Amygdala (tissue), 56 donors: ENCODE results near the gene UNC5CL.
"Not testable (repeated sequence)": the region's sequence is repeated elsewhere in the genome, so short reads cannot be mapped to it uniquely, and the experiment has no call there.

Source experiments
- DNase-seq, 56 donors: peaks; one replicate each; lab custom pipeline; 2025; lab: John Stamatoyannopoulos, UW

UNC5CL gene

DNA sequence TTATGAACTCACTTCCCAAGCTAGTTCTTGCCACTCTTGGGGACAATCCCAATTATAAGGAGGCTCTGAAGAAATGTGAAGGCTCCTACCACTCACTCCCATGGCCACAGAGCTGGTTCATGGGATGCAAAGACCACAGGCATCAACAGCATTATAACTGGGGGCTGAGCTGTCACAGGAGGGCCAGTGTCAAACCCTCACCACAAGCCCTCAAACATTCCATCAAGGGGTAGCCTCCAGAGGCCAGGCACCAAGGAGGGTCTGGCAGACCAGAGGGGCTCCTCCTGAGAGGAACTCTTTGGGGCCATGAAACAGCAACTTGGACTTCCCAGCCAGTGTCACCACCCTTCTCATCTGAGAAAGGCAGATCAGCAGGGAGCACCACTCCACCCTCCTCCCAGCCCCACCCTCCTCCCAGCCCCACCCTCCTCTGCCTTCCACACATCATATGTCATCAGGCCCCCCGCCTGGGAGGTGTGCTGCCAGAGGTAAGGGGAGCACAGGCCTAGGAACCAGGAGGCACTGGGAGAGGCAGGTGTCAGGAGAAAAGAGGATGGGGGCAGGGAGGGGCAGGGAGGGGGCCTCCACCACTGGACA lies 2.0 kb upstream of the UNC5CL start:
- no peak for DNase-seq

DNA sequence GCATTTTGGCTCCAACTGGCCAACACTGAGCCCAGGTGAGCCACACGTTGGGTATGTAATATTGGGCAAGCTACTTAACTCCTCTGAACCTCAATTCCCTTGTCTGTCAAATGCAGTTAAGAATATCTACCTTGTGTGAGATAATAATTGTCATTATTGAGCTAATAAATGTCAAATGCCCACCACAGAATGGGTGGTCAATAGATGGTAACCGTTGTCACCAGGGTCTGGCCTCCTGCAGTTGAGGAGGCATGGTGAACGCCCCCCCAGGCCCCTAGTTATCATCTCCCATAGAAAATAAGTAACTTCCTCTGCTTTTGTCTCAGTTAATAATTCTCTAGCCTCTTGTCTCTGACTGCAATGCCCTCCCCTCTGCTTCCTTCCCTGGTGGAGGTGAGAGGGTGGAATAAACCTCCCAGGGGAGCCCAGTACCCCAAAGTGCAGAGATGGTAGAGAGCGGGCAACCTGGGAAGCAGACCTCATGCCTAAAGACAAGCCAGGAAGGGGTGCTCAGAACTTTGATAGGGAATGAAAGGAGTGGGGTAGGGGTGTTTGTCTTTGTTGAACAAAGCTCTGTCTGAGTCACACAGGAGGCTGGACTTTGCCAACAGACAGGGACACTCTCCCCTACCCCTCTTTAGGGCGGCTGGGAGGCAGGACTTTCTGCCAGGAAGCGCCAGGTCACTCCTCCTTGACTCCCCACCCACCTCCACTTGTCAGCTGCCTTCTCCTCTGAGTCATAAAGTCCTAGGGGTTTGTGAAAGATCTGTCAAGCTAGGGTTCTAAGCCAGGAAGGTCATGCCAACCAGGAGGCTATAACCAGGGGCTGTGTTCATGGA lies 1.3 kb upstream of the UNC5CL start:
- DNase-seq = no peak

DNA sequence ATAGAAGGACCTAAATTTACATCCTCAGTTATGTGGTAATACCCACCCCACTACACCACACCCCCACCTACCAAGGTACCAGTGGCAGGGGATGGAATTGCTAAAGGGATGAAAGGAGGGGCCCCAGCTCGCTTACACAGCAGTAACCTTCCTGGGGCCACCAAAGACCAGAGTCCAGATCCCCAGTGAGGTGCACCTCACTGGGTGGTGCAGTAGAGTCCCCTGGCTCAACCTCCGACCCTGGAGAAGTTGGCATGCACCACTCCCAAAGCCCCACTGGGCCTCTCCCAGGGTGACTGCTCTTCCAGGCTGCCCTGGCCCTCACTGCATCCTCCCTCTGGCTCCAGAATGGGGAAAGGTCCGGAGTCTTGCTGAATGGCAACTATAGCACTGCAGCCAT lies 816 bp downstream of the UNC5CL start:
- no peak for DNase-seq

DNA sequence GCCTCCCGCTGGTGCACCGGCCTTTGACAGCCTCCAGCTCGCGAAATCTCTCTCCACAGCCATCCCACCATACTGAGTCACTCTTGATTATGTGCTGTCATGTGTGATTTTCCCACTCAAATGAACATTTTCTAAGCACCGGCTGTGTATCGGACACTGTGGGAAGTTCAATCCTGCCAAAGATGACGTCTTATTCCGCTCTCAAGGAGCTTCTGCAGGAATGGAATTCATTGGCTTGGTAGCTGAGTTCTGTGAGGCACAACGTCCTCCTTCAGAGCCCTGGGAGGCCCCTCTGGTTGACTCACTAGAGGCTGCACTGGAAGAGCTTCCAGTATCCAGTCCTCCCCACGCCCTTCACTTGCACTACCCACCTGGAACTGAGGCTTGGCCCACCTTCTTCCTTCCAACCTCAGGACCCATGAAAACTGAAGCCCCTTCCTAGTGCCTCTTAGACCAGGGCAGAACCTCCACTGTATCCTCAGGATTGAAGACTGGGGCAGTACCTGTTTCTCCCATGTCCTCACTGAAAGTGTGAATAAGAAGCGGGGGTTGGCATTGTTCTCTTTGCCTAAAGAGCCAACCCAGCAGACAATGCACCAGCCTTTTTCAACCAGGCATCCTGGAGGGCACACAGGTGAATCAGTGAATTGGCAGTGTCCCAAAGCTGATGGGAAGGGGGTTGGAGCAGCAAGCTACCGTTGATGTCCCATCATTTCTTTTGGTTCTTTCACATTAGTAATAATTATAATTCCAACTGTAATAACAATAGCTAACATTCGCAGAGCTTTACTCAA lies 1.7 kb downstream of the UNC5CL start:
- peak in 5 of 56 donors; percentile 2 to 21 (median 4) for DNase-seq

DNA sequence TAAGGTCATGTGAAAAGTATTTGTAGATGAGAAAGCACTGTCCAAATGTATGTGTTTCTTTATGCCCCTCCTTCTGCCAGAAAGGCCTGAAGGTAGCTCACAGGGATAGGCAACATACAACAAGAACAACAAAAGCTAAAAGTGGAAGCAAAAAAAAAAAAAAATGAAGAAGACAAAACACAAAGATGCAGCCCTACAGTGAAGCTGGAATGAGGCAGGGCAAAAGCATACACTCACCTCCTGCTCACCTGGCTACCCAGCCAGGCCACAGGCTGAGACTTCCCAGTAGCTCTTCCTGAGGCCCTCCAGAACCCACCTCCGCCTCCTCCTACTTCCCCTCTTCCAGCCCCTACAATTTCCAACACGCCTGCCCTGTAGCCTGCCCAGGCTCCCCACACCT lies 2.4 kb downstream of the UNC5CL start:
- DNase-seq = no peak

DNA sequence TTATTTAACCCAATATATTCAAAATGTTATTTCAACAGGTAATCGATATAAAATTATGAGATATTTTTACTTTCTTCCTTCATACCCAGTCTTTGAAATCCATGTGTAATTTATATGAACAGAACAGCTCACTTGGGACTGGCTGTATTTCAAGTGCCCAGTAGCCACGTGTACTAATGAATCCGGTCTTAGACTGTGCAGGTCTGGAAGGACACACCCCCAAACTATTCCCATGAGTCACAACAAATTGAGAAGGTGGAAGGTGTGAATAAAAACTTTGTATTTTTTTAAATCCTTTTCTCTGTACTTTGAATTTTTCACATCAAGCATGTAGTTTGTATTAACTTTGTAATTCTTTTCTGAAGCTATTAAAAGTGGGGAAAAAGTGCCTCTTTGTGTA lies 2.8 kb downstream of the UNC5CL start:
- DNase-seq = no peak

DNA sequence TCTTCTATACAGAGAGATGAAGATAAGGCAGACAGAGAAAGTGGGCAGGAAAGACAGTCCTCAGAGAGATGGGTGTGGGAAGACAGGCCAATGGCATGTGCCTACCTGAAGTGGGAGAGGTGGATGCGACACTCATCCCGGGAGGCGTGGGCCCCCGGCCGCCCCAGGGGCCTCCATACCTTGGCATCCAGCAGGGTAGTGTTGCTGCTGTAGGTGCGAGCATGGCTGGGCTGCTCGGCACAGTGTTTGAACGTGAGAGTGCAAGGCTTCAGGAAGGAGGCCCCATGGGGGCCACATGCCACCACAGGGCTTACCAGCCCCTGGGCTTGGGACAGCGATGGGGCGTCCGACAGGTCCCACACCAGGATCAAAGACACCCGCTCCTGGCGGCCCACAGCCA lies 5.2 kb downstream of the UNC5CL start:
- no peak for DNase-seq

DNA sequence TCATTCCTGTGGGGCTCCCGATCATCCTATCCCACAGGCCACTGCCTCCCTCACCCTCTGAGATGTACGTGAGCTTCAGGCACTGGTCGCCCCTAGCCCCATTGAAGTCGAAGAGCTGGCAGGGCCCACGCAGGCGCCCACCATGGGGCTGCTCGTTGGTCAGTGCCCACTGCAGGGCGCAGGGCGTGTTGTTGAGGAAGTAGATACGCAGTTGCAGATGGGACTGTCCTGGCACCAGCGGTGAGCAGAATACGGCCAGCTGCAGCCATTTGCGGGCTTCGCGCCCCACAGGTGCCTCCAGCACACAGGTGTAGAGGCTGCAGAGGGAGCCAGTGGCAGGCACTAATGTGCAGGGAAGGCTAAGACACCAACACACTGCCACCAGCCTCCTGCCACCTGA lies 6.2 kb downstream of the UNC5CL start:
- no peak for DNase-seq

DNA sequence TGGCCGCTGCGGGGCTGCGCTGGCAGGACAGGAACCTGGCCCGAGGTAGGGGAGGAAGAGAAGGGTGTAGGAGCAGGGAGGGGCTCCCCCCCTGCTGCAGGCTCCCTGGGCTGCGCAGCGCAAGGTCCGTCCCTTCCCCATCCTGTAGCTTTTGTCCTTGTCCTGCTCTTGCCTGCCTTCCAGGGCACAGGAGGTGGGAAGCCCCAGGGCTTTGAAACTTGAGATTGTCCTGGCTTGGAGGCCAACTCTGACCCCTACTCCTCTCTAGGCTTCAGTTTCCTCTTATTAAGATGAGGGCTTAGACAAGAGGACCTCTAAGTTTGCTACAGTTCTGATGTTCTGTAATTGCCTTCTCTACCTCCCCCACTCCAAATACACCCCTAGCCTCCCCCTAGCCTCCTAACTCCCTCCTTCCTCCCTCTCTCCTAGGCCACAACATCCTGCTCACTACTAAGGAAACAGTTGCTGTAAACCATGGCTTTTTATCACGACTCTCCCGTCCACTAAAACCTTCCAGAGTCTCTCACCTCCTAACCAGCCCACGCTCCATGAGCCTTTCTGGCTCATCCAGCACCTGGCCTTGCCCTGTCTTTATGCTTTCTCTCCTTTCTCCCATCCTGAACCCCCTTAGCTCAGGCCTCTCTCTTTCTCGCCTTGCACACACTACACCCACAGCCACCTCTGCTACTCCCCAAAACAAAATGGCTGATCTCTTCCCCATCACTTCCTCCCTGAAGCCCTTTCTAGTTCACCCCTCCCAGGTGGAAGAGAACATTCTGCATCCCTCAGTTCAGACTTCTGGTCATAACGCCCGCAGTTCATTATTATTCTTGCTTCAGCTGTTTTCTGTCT lies 10.2 kb downstream of the UNC5CL start:
- no peak for DNase-seq

DNA sequence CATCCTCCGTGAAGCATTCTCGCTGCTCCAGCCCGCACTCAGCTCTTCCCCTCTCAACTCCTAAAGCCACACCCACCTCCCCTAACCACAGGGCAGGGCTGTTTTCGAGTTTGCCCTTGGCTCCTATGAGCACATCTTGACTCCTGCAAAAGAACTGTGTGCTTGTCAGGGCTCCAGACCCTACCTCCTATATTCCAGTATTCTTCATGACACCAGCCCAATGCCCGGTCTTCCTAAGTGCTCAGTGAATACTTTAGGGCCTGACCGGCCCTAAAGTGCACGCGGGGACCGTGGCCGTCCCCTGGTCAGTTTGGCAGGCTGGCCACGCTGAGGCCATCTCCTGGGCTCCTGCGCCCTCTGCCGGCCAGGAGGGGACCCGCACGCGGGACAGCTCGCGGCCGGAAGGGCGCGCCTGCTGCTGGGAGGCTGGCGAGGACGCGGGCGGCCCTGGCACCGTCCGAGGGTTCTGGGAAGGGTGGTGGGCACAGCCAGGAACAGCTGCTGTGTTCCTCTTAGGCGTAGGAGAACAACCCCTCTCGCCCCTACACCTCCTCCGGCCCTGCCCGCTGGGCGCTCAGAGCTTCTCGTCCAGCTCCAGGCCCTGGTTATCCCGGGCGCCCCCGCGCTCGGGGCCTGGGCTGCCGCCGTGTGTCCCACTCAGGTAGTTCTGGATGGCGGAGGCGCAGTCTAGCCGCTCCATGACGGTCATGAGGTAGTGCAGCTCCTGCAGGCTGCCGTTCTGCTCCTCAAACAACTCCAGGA lies 11.0 kb downstream of the UNC5CL start:
- peak in 49 of 56 donors; percentile 9 to 81 (median 48) for DNase-seq

DNA sequence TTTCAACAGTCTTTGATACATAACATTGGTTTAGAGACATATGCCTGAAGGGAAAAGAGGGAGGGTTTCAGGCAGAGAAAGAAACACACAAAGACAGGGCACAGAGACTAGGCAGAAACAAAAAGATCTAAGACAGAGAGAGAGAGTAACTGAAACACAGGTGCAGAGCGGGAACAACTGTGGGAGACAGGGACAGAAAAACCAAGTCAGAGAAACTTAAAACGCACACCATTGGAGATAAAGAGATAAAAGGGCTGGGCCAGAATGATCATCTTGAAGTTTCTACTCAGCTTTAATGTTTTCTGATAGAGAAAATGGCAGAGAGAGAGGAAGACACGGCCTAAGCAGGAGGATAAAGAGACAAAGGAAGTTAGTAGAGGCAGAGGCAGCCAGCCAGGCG lies 11.8 kb downstream of the UNC5CL start:
- no peak for DNase-seq

DNA sequence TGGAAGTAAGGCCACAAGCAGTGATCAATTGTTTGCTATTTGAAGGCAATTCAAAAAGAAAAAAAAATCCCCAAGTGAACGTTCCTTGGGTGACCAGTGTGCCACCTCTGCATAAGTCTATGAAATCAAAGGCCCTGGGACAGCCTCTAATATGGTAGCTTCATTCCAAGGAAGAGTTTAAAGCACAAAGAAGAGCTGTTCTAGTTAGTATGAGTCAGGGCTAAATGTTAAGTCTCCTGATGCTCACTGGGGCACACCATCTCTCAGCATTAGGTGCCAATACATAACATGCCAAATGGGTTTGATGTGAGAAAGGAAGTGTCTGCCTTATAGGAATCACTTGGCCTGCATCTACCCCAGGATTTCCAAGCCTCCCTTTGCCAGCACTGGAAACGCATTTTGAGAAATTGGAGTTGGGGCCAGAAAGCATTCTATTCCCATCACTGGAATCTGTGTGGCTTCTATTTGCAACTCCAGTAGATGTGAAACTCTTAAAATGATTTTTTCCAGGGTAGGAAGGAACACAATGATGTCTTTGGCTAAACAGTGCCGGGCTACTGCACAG lies 13.0 kb downstream of the UNC5CL start:
- no peak for DNase-seq

DNA sequence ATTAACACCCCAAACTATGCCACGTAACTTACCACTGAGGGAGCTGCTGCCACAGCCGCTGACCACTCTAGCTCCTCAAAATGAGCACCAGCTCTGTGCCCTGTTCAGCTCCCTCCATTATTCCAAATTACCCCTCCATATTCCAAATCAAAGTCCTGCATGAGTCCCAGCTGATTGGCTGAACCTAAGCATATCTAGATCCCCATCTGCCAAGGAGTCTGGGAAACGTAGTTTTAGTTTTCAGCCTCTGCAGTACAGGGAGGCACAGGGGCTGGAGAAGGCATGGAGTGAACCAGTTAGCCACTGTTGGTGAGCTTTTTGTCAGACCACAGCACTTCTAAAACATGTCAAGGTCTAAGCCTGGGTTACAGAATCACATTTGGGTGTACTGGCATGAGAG lies 15.9 kb downstream of the UNC5CL start:
- no peak for DNase-seq

DNA sequence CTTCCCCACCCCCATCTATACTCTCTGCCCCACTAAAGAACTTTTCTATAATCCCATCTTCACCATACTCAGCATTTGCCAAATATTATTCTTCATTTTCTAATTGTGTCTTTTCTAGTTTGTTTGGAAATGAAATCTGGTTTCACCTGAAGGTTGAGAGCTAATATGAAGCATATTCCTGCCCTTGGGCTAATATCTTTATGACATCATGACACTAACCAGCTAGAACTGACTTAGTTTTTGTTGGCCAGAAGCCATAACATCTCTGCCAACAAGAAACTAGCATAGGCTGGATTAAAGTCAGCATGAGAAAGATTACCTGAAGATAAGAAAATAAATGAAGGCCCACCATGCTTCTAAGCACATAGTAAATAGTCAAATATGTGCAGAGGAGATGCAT lies 16.7 kb downstream of the UNC5CL start:
- DNase-seq = no peak

DNA sequence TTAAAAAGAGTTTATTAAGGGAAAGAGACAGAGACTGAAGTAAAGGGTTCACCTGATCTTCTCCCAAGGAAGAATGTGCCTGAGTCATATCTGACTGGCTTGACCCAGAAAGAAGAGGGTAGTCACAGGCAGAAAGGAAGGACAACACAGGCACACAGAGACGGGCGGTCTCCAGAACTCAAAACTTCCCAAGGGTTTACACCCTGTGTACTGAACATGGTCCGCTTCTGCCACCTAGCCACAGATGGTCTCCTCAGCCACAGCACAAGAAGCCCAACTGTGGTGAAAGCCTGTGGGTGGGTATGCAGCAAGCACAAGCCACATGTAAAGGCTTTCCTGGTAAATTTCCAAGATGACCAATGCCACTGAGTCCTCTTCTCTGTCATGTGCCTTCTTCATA lies 17.2 kb downstream of the UNC5CL start:
- peak in 20 of 56 donors; percentile 5 to 60 (median 26) for DNase-seq

DNA sequence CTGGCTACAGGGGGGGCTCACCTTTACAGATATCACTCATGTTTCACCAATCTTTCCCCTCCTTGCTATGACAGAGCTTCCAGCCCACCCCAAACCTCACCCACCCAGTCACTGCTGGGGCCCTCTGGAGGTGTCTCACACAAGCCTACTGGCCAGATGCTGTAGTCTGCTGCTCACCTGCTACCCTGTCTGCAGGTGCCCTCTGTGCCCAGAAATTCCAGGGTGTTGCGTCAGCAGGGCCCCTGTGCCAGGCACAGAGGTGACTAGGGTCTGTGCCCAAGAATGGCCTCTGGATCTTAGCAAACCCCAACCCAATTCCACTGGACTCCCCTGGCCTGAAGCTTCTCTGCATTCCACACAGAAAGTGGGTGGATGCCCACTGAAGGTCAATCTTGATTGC lies 21.4 kb downstream of the UNC5CL start:
- no peak for DNase-seq

DNA sequence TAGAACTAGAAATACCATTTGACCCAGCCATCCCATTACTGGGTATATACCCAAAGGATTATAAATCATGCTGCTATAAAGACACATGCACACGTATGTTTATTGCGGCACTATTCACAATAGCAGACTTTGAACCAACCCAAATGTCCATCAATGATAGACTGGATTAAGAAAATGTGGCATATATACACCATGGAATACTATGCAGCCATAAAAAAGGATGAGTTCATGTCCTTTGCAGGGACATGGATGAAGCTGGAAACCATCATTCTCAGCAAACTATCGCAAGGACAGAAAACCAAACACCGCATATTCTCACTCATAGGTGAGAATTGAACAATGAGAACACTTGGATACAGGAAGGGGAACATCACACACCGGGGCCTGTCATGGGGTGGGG lies 23.2 kb downstream of the UNC5CL start:
- DNase-seq = not testable (repeated sequence)

DNA sequence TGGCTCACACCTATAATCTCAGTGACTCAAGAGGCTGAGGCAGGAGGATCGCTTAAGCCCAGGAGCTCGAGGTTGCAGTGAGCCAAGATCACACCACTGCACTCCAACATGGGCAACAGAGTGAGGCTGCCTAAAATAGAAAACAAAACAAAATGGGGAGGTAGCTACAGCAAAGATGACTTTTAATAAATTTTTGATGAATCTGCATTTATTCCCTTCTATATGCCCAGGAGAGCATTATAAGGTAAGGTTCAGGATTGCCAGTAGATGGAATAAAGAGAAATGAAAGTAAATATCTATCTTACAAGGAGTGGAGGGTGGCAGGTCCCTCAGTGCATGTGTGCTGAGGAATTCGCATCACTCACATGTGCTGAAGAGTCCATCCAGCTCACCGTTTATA lies 24.2 kb downstream of the UNC5CL start:
- DNase-seq = no peak

DNA sequence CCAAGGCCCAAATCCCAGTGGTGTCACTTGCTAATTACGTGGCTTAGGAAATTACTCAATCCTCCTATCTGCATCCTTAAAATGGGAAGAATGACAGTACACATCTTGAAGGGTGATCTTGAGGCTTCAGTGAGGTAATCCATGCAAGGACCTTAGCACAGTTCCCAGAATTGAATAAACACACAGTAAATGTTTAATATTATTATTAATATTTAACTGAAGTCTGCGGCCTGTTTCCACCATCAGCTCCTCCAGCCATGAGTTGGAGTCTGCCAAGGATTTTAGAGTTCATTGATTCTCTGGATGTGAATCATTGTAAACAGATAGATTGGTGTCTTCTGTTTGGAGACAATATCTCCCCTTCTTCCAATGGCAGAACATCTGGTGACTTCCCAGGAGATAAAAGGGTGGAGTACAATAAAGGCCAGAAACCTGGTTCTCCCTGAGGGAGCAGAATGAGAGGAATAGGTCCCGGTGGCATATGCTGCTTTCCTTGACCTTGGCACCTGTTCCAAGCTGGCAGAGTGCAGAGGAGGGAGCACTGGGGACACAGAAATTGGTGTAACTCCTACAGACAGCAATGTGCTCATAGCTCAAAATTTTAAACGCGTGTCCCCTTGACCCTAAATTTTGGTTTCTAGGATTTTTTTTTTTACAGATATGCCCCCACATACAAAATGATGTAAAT lies 25.4 kb downstream of the UNC5CL start:
- DNase-seq = no peak
